GM12892 (cell line): ENCODE results near the gene LEFTY2.
A peak's percentile ranks its signal among the peaks of the same experiment; 100 is the strongest.
"Not testable (repeated sequence)": the region's sequence is repeated elsewhere in the genome, so short reads cannot be mapped to it uniquely, and the experiment has no call there.

Source experiments
- DNase-seq: peaks from one replicate; pipeline ENCODE4 v3.0.0; 2011; ENCODE audit not compliant: insufficient read length
- FAIRE-seq: peaks from 2 replicates; lab custom pipeline; 2011; peaks lifted over from hg19 to GRCh38; lab: Jason Lieb, UNC
- POLR2A ChIP-seq: IDR thresholded peaks from 2 replicates; pipeline ENCODE4 v1.6.1; 2011; ENCODE audit warnings: low read depth, low read length, control low read depth
- POLR2AphosphoS5 ChIP-seq: IDR thresholded peaks from 2 replicates; pipeline ENCODE4 v1.6.1; 2011; ENCODE audit warnings: low read depth, low read length, control low read depth
- TAF1 ChIP-seq: IDR thresholded peaks from 2 replicates; pipeline ENCODE4 v1.6.1; 2011; ENCODE audit warnings: low read depth, mild to moderate bottlenecking, control low read depth, low read length, borderline replicate concordance

LEFTY2 gene

GRCh38 chr1:225934711-225935110, 6.3 kb downstream of the LEFTY2 start:
- DNase-seq (no peak), FAIRE-seq (no peak)
- TF ChIP-seq TAF1 (no peak), POLR2AphosphoS5 (no peak), POLR2A (no peak)

- FAIRE-seq (no peak), DNase-seq (no peak)
- TF ChIP-seq POLR2A (no peak), TAF1 (no peak), POLR2AphosphoS5 (no peak)
Observed at GRCh38 chr1:225933072-225933471, 7.9 kb downstream of the LEFTY2 start.

- TF ChIP-seq POLR2A (no peak), TAF1 (no peak), POLR2AphosphoS5 (no peak)
- DNase-seq, result no peak
- no peak for FAIRE-seq
Observed at GRCh38 chr1:225931270-225932136, 9.5 kb downstream of the LEFTY2 start.

- no peak for FAIRE-seq
- DNase-seq, result no peak
- TF ChIP-seq TAF1, result no peak
- no peak for TF ChIP-seq POLR2A
- TF ChIP-seq POLR2AphosphoS5, result no peak
Observed at GRCh38 chr1:225930566-225930965, 10.5 kb downstream of the LEFTY2 start.

GRCh38 chr1:225929462-225929861, 11.6 kb downstream of the LEFTY2 start:
- DNase-seq, FAIRE-seq: not testable (repeated sequence)

- FAIRE-seq, result no peak
- TF ChIP-seq POLR2A (no peak), TAF1 (no peak), POLR2AphosphoS5 (no peak)
Observed at GRCh38 chr1:225928186-225929175, 12.5 kb downstream of the LEFTY2 start.

GRCh38 chr1:225926551-225927113, 14.4 kb downstream of the LEFTY2 start:
- DNase-seq (no peak), FAIRE-seq (no peak)
- TF ChIP-seq POLR2A (no peak), TAF1 (no peak)

More at GRCh38 chr1:225928186-225929175, 12.5 kb downstream of the LEFTY2 start:
- no peak for DNase-seq

GRCh38 chr1:225923692-225924555, 17.1 kb downstream of the LEFTY2 start, which contains the start of gene PYCR2:
PYCR2 (minus strand) TSS chr1:225924250; CDS start chr1:225924110, 140 bp downstream.
- peak; percentile 94 for FAIRE-seq

GRCh38 chr1:225923381-225923691, 17.7 kb downstream of the LEFTY2 start:
- no peak for DNase-seq
- FAIRE-seq, result no peak
- no peak for TF ChIP-seq POLR2A
- no peak for TF ChIP-seq POLR2AphosphoS5
- no peak for TF ChIP-seq TAF1

More at GRCh38 chr1:225923692-225924555, 17.1 kb downstream of the LEFTY2 start, which contains the start of gene PYCR2:
- peak; percentile 99 for DNase-seq
- TF ChIP-seq POLR2A (peak; percentile 93), TAF1 (peak; percentile 82), POLR2AphosphoS5 (peak; percentile 88)
